OCI-LY3 (cell line): Measurements from ENCODE around the gene HIPK4.
"Not testable (repeated sequence)": the region's sequence is repeated elsewhere in the genome, so short reads cannot be mapped to it uniquely, and the experiment has no call there.

ENCODE experiments used
- H2AFZ ChIP-seq: fragments of 200-600, 300-600 bp; shearing (Covaris generic); 2 replicates; pipeline ENCODE4 v1.6.0; 2014; ENCODE audit warnings: antibody characterized with exemption, low read depth, low read length
- H3K27ac ChIP-seq: fragments of 200-600, 300-600 bp; sonication (generic); 2 replicates; pipeline ENCODE4 v1.5.1; 2014; ENCODE audit warnings: mild to moderate bottlenecking, low read length, moderate library complexity, mixed read lengths
- H3K27me3 ChIP-seq: fragments of 200-600, 300-600 bp; sonication (generic); 2 replicates; pipeline ENCODE4 v1.6.1; 2014; ENCODE audit warnings: low read depth, low read length, mixed read lengths
- H3K36me3 ChIP-seq: fragments of 200-600, 300-600 bp; sonication (generic); replicated peaks from 2 replicates; pipeline ENCODE3; 2014; ENCODE audit warnings: low read depth, low read length, mixed read lengths
- H3K4me1 ChIP-seq: fragments of 300-600, 200-600 bp; sonication (generic); 2 replicates; pipeline ENCODE4 v1.6.1; 2014; ENCODE audit warnings: low read length, mixed read lengths
- H3K4me2 ChIP-seq: fragments of 200-600, 300-600 bp; sonication (generic); 2 replicates; pipeline ENCODE4 v1.6.1; 2014; ENCODE audit warnings: low read length, mixed read lengths
- H3K4me3 ChIP-seq: fragments of 300-600, 200-600 bp; sonication (generic); 2 replicates; pipeline ENCODE4 v1.5.1; 2014; ENCODE audit warnings: antibody characterized with exemption, mild to moderate bottlenecking, low read length, moderate library complexity
- H3K79me2 ChIP-seq: fragments of 300-600, 200-600 bp; shearing (Covaris generic); 2 replicates; pipeline ENCODE4 v1.6.1; 2014; ENCODE audit warnings: mild to moderate bottlenecking, low read length, mixed read lengths
- H3K9ac ChIP-seq: fragments of 300-600, 200-600 bp; shearing (Covaris generic); 2 replicates; pipeline ENCODE4 v1.6.0; 2014; ENCODE audit warnings: mild to moderate bottlenecking, low read length, moderate library complexity
- H3K9me3 ChIP-seq: fragments of 200-600, 300-600 bp; shearing (Covaris generic); 2 replicates; pipeline ENCODE4 v1.6.1; 2014; ENCODE audit warnings: low read length, mixed read lengths; ENCODE audit not compliant: insufficient read depth
- H4K20me1 ChIP-seq: fragments of 200-600, 300-600 bp; sonication (generic); 2 replicates; pipeline ENCODE4 v1.6.1; 2016; ENCODE audit warnings: low read length, mixed read lengths; ENCODE audit not compliant: insufficient read depth
- CTCF ChIP-seq: fragments of 200-600, 300-600 bp; sonication (generic); IDR thresholded peaks from 2 replicates; pipeline ENCODE4 v1.5.1; 2014; ENCODE audit warnings: antibody characterized with exemption, low read length, low read depth
- EZH2phosphoT487 ChIP-seq: fragments of 200-600 bp; shearing (Covaris generic); IDR thresholded peaks from 2 replicates; pipeline ENCODE4 v1.6.1; 2018; ENCODE audit warnings: antibody characterized with exemption, mixed run types, low read depth

HIPK4 gene

GRCh38 chr19:40376286-40376862 lies 13.6 kb downstream of the HIPK4 start:
- no peak overlapping the region for H3K4me3 ChIP-seq
- H3K27ac ChIP-seq, result no peak overlapping the region
- peaks cover 4% of the 10 kb centered on the region; the same call in 1 of the 2 replicates for H4K20me1 ChIP-seq
- H3K27me3 ChIP-seq, result no peaks in the 10 kb centered on the region
- H3K9ac ChIP-seq, result no peak overlapping the region
- no peaks in the 10 kb centered on the region for H3K4me1 ChIP-seq
- H3K9me3 ChIP-seq, result no peaks in the 10 kb centered on the region
- H3K36me3 ChIP-seq, result no peaks in the 10 kb centered on the region
- no peaks in the 10 kb centered on the region for H3K79me2 ChIP-seq
- no peak overlapping the region for H3K4me2 ChIP-seq
- H2AFZ ChIP-seq, result no peak overlapping the region
- TF ChIP-seq CTCF (no peak), EZH2phosphoT487 (no peak)

DNA sequence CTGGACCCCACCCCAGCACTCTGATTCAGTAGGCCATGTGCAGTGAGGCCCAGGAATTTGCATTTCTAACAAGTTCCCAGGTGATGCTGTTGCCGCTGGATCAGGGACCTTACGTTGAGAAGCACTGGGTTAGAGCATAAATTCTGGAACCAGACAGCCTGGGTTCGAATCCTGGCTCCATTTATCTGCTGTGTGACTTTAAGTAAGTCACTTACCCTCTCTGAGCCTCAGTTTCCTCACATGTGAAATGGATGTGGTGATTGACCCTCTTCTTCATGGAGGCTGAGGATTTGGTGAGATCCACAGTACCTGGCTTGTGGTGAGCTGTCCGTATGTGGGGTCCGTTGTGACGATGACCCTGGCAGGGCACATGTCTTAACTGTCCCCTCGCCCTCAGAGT lies 15.9 kb downstream of the HIPK4 start:
- Histone ChIP-seq H3K27me3 (no peaks in the 10 kb centered on the region), H3K9ac (no peak overlapping the region), H2AFZ (no peak overlapping the region), H3K4me1 (no peaks in the 10 kb centered on the region), H3K4me3 (no peak overlapping the region), H3K36me3 (no peaks in the 10 kb centered on the region), H3K4me2 (no peak overlapping the region), H4K20me1 (peaks cover 4% of the 10 kb centered on the region; the same call in 1 of the 2 replicates), H3K27ac (no peak overlapping the region), H3K9me3 (no peaks in the 10 kb centered on the region), H3K79me2 (no peaks in the 10 kb centered on the region)
- TF ChIP-seq EZH2phosphoT487 (no peak), CTCF (no peak)

DNA sequence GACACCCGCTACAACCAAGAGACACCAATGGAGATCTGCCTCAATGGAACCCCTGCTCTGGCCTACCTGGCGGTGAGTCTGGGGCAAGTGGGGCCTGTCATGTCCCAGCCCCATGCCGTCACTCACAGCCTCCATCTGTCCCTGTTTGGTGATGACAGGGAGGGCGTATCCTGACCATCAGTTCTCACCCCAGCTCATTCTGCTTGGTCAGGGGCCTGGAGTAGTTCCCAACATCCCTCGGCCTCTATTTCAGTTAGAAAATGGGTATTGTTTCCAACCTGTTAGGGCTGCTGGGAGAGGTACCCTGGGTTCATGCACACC lies 18.2 kb downstream of the HIPK4 start:
- no peaks in the 10 kb centered on the region for H3K79me2 ChIP-seq
- H3K27me3 ChIP-seq, result no peaks in the 10 kb centered on the region
- H3K4me1 ChIP-seq, result no peaks in the 10 kb centered on the region
- no peaks in the 10 kb centered on the region for H3K9me3 ChIP-seq
- no peak overlapping the region for H3K4me3 ChIP-seq
- TF ChIP-seq EZH2phosphoT487 (no peak), CTCF (no peak)
- H3K9ac ChIP-seq, result no peak overlapping the region
- peaks cover 4% of the 10 kb centered on the region; the same call in 1 of the 2 replicates for H4K20me1 ChIP-seq
- H3K27ac ChIP-seq, result no peak overlapping the region
- H3K4me2 ChIP-seq, result no peak overlapping the region
- no peak overlapping the region for H2AFZ ChIP-seq
- H3K36me3 ChIP-seq, result no peaks in the 10 kb centered on the region

- H3K79me2 ChIP-seq, result no peaks in the 10 kb centered on the region
- no peaks in the 10 kb centered on the region for H3K9me3 ChIP-seq
- peaks cover 4% of the 10 kb centered on the region; the same call in 1 of the 2 replicates for H4K20me1 ChIP-seq
- no peak overlapping the region for H3K27ac ChIP-seq
- no peaks in the 10 kb centered on the region for H3K36me3 ChIP-seq
- no peaks in the 10 kb centered on the region for H3K27me3 ChIP-seq
- no peak for TF ChIP-seq EZH2phosphoT487
- TF ChIP-seq CTCF, result no peak
- H3K9ac ChIP-seq, result no peak overlapping the region
- H2AFZ ChIP-seq, result no peak overlapping the region
- H3K4me2 ChIP-seq, result no peak overlapping the region
- H3K4me3 ChIP-seq, result no peak overlapping the region
- no peaks in the 10 kb centered on the region for H3K4me1 ChIP-seq
These were observed 18.8 kb downstream of the HIPK4 start for GRCh38 chr19:40370997-40371801.

DNA sequence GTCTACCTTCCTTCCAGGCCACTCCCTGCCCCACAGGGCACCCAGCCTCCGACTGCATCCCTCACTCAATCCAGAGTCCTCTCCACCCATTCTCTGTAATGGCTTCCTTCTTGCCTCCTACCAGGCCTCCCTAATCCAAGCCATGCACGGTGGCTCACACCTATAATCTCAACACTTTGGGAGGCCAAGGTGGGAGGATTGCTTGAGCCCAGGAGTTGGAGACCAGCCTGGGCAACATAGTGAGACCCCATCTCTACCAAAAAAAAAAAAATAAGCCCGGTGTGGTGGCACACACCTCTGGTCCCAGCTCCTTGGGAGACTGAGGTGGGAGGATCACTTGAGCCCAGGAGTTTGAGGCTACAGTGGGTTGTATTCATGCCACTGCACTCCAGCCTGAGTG lies 19.7 kb downstream of the HIPK4 start:
- not testable (repeated sequence) for H3K27me3 ChIP-seq, H3K4me3 ChIP-seq, H2AFZ ChIP-seq, H3K9me3 ChIP-seq, H3K36me3 ChIP-seq, H3K27ac ChIP-seq, H3K4me2 ChIP-seq, H3K4me1 ChIP-seq, H3K79me2 ChIP-seq, H3K9ac ChIP-seq, H4K20me1 ChIP-seq
